HG03460 (cell line): ENCODE data around the gene ZNF20.
"Not testable (repeated sequence)": the region's sequence is repeated elsewhere in the genome, so short reads cannot be mapped to it uniquely, and the experiment has no call there.

Experiments used
- ATAC-seq: cut with Tn5 transposase; IDR thresholded peaks from one replicate; pipeline ENCODE4 v1.9.1; 2021; ENCODE audit not compliant: unreplicated experiment

Gene ZNF20

GRCh38 chr19:12113121-12113520, 27.0 kb downstream of the ZNF20 start:
- ATAC-seq = no peak

GRCh38 chr19:12112701-12113100, 27.4 kb downstream of the ZNF20 start:
- no peak for ATAC-seq

- ATAC-seq = no peak
Observed at GRCh38 chr19:12111943-12112637, 28.1 kb downstream of the ZNF20 start.

- ATAC-seq = no peak
Observed at GRCh38 chr19:12111176-12111575, 29.0 kb downstream of the ZNF20 start.

- ATAC-seq = not testable (repeated sequence)
Observed at GRCh38 chr19:12103909-12104308, 36.2 kb downstream of the ZNF20 start.

- no peak for ATAC-seq
Observed at GRCh38 chr19:12098040-12098439, 42.1 kb downstream of the ZNF20 start.

GRCh38 chr19:12095111-12095790, 44.9 kb downstream of the ZNF20 start:
- no peak for ATAC-seq

GRCh38 chr19:12093777-12094176, 46.4 kb downstream of the ZNF20 start:
- no peak for ATAC-seq

GRCh38 chr19:12092956-12093355, 47.2 kb downstream of the ZNF20 start:
- no peak for ATAC-seq

GRCh38 chr19:12092065-12092867, 47.9 kb downstream of the ZNF20 start:
- no peak for ATAC-seq

GRCh38 chr19:12090807-12091206, 49.3 kb downstream of the ZNF20 start:
- no peak for ATAC-seq

- no peak for ATAC-seq
Observed at GRCh38 chr19:12085074-12085818, 54.9 kb downstream of the ZNF20 start.

GRCh38 chr19:12083336-12083735, 56.8 kb downstream of the ZNF20 start:
- ATAC-seq = not testable (repeated sequence)
